ENCODE results near the gene PRKAG2. TPM values are rescaled to one million over a fixed set of nuclear protein-coding genes. Genes with fewer than 3 reads are reported as not detected.

Gene PRKAG2
- total RNA-seq: 15.7 to 16.6 TPM (median 15.7 TPM) in 3 replicates

- H3K4me3 Mint-ChIP-seq: peak within 1 kb of the TSS; percentile 90
- no peaks in the 10 kb centered on the region for H3K36me3 Mint-ChIP-seq
- peaks cover 79% of the 10 kb centered on the region for H3K27me3 Mint-ChIP-seq (ENCODE audit: low read depth)
- DNase-seq (ENCODE audit: low spot score in 2 of 2, unreplicated experiment in 2 of 2): peak in 1 of 2 experiments; percentile 58
- peak within 1 kb of the TSS; percentile 25 for H3K27ac Mint-ChIP-seq
- no peaks in the 10 kb centered on the region for H3K9me3 Mint-ChIP-seq
- peaks cover 6% of the 10 kb centered on the region for H3K4me1 Mint-ChIP-seq
- TF ChIP-seq CTCF (IDR thresholded peaks at IDR 0.05; ENCODE audit: unreplicated experiment): no peak
Measured at GRCh38 chr7:151876899-151877777, at the start of gene PRKAG2. Gene PRKAG2, minus strand, starts transcription at chr7:151877115. Its CDS starts 495 bp downstream, at chr7:151876620.

DNA sequence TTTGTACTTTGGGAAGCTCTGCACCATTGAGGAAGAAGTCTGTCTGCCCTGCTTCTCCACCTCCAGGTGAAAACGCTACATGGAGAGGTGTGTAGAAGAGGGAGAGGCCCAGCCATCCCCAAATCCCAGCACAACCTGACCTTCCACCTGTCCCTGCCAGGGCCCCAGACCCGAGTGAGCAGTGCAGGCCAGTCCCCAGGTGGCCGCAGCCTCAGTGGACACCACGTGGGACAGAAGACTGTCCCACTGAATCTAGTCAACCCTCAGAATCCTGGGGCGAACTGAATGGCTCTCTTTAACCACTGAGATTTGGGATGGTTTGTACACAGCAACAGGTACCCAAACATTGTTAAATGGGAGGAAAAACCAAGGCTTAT is 49.4 kb upstream of the PRKAG2 start:
- DNase-seq (ENCODE audit: low spot score in 2 of 2, unreplicated experiment in 2 of 2): no peak
- H3K27me3 Mint-ChIP-seq (ENCODE audit: low read depth): peaks cover 27% of the 10 kb centered on the region
- H3K9me3 Mint-ChIP-seq: no peaks in the 10 kb centered on the region
- no peaks in the 10 kb centered on the region for H3K4me1 Mint-ChIP-seq
- H3K27ac Mint-ChIP-seq: no peak overlapping the region
- H3K36me3 Mint-ChIP-seq: no peaks in the 10 kb centered on the region
- TF ChIP-seq CTCF (IDR thresholded peaks at IDR 0.05; ENCODE audit: unreplicated experiment): no peak
- no peak overlapping the region for H3K4me3 Mint-ChIP-seq

DNA sequence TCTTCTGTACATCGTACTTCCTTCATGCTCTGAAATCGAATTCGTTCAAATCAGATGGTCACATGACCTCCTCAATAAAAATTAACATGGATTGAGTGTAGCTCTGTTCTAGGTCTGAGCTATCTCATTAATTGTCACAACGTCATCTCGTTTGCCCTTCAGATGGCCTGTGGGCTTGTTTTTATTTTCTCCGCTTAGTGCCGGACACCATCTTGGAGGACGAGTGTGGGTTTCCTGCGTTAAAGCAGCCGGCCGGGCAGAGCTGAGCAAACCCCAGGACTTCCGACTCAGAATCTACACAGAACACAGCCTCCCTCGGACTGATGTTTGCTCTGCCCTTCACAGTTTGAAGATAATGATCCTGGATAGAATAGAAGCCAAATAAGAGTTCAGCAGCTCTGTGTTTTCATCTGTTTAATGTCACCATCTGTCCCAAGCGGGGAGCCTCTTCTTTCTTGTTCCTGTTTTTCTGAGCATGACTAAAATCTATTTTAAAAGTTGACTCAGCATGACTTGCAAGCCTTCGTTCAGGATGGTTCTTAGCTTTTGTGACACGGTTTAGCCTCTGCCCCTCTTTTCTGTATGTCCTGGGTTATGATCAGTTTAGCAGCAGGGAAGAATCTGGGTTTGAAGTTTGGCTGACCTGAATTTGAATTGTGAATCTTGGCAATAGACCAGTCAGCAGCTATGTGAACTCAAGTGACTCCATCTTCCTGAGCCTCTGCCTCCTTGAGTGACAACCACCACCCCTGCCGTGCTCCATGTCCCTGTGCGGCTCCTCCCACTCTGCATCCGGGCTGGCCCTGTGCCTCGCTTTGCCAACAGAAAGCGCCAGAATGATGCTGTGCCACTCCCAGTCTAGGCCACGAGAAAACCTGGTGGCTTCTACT is 48.8 kb upstream of the PRKAG2 start:
- Mint-ChIP-seq H3K4me3 (no peak overlapping the region), H3K36me3 (no peaks in the 10 kb centered on the region), H3K27ac (no peak overlapping the region), H3K4me1 (no peaks in the 10 kb centered on the region), H3K9me3 (no peaks in the 10 kb centered on the region), H3K27me3 (ENCODE audit: low read depth) (peaks cover 29% of the 10 kb centered on the region)
- TF ChIP-seq CTCF (IDR thresholded peaks at IDR 0.05; ENCODE audit: unreplicated experiment): no peak
- DNase-seq (ENCODE audit: low spot score in 2 of 2, unreplicated experiment in 2 of 2): no peak

GRCh38 chr7:151924508-151924907 is 47.6 kb upstream of the PRKAG2 start:
- no peak overlapping the region for H3K27ac Mint-ChIP-seq
- no peaks in the 10 kb centered on the region for H3K36me3 Mint-ChIP-seq
- no peak for DNase-seq (ENCODE audit: low spot score in 2 of 2, unreplicated experiment in 2 of 2)
- no peaks in the 10 kb centered on the region for H3K9me3 Mint-ChIP-seq
- no peaks in the 10 kb centered on the region for H3K4me1 Mint-ChIP-seq
- no peak for TF ChIP-seq CTCF (IDR thresholded peaks at IDR 0.05; ENCODE audit: unreplicated experiment)
- H3K4me3 Mint-ChIP-seq: no peak overlapping the region
- peaks cover 28% of the 10 kb centered on the region for H3K27me3 Mint-ChIP-seq (ENCODE audit: low read depth)

- no peak for TF ChIP-seq CTCF (IDR thresholded peaks at IDR 0.05; ENCODE audit: unreplicated experiment)
Measured at GRCh38 chr7:151924001-151924400, 47.1 kb upstream of the PRKAG2 start.

More at GRCh38 chr7:151924001-151924400, 47.1 kb upstream of the PRKAG2 start:
- no peaks in the 10 kb centered on the region for H3K4me1 Mint-ChIP-seq
- no peaks in the 10 kb centered on the region for H3K9me3 Mint-ChIP-seq
- DNase-seq (ENCODE audit: low spot score in 2 of 2, unreplicated experiment in 2 of 2): no peak
- H3K27me3 Mint-ChIP-seq (ENCODE audit: low read depth): peaks cover 25% of the 10 kb centered on the region
- no peaks in the 10 kb centered on the region for H3K36me3 Mint-ChIP-seq
- no peak overlapping the region for H3K27ac Mint-ChIP-seq
- no peak overlapping the region for H3K4me3 Mint-ChIP-seq
